Sciatic nerve (tissue), 2 donors: ENCODE measurements around the gene DUSP8. TPM values are rescaled to one million over a fixed set of nuclear protein-coding genes. Genes with fewer than 3 reads are reported as not detected.
"Not testable (repeated sequence)": the region's sequence is repeated elsewhere in the genome, so short reads cannot be mapped to it uniquely, and the experiment has no call there.

Experiments used
- ATAC-seq: fragments of 200-7000 bp; cut with Tn5 transposase; one replicate; pipeline ENCODE4 v1.9.1; 2020; ENCODE audit warnings: mild to moderate bottlenecking, moderate library complexity
- DNase-seq: peaks from one replicate; pipeline ENCODE4 v3.0.0-alpha.2; 2020; ENCODE audit warnings: low spot score
- intact Hi-C: fragments of 100-400 bp; cut with DNase I; formaldehyde crosslinking; loops from one replicate; pipeline ENCODE4 v1.14.2; 2022
- total RNA-seq: library from RNA; stranded (reverse); fragmentation: NEBNext Ultra II Directional; extraction: Animal tissue kit (Norgen Biotek cat#: 25700); gene quantifications from one replicate; pipeline ENCODE4 v1.2.1, GENCODE V29; 2021
- donor health status: DM: no; HTN: no; CAD: no.
- donor health status: DM: no; HTN: no; CAD: no.

Gene DUSP8
- total RNA-seq, 1 donor from 2014 or later: 8.9 TPM

- intact Hi-C loops: no loop called here
- DNase-seq (no peak), ATAC-seq (no peak)
Measured at GRCh38 chr11:1521382-1522080, 50.5 kb downstream of the DUSP8 start.

DNA sequence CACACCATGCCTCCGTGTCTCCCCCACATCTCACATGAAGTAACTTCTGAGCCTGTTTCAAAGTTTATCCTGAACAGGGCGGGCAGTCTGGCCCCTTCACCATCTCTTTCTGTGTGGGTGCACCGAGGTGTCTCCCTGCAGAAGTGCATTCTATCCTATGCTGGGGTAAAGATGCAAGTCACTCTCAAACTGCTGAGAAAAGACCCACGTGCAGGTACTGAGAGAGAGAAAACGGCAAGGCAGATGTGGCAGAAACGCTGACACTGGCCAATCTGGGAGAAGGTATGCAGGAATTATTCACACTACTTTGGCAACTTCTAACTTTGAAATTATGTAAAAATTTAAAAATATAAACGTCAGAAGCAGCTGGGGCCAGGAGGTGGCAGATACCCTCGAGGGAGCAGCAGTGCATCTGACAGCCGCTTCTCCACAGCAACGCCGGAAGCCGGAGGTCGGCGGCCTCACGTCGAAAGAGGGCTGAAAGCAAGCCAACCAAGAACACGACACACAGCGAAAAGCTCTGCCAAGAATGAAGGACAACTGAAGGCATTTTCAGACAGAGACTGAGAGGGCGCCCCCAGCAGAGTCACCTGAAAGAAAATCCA lies 51.3 kb downstream of the DUSP8 start:
- intact Hi-C loops: no loop called here
- DNase-seq (no peak), ATAC-seq (no peak)

- DNase-seq (no peak), ATAC-seq (no peak)
- intact Hi-C loops: no loop called here
Measured at GRCh38 chr11:1520209-1520662, 51.8 kb downstream of the DUSP8 start.

- DNase-seq (no peak), ATAC-seq (no peak)
Measured at GRCh38 chr11:1519028-1520010, 52.8 kb downstream of the DUSP8 start.

DNA sequence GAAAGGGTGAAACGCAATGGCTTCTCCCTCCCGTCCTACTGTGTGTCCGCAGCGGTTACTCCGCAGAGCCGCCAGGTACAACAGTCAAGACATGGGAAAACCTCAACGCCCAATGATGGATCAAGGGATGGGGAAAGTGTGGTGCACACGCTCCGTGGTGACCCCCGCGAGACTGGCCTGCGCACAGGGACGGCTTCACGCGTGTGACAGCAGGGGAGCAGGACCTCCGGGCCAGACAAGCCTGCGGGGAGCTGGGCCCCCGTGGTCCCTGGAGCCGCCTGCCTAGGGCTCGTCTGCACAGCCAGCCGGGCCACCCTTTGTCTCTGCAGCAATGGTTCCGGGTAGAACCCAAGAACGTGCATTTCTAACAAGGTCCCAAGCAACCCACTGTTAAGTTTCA lies 53.8 kb downstream of the DUSP8 start:
- no peak for ATAC-seq
- DNase-seq: no peak
- intact Hi-C loops: no loop called here

More at GRCh38 chr11:1519028-1520010, 52.8 kb downstream of the DUSP8 start:
- intact Hi-C loops: no loop called here

DNA sequence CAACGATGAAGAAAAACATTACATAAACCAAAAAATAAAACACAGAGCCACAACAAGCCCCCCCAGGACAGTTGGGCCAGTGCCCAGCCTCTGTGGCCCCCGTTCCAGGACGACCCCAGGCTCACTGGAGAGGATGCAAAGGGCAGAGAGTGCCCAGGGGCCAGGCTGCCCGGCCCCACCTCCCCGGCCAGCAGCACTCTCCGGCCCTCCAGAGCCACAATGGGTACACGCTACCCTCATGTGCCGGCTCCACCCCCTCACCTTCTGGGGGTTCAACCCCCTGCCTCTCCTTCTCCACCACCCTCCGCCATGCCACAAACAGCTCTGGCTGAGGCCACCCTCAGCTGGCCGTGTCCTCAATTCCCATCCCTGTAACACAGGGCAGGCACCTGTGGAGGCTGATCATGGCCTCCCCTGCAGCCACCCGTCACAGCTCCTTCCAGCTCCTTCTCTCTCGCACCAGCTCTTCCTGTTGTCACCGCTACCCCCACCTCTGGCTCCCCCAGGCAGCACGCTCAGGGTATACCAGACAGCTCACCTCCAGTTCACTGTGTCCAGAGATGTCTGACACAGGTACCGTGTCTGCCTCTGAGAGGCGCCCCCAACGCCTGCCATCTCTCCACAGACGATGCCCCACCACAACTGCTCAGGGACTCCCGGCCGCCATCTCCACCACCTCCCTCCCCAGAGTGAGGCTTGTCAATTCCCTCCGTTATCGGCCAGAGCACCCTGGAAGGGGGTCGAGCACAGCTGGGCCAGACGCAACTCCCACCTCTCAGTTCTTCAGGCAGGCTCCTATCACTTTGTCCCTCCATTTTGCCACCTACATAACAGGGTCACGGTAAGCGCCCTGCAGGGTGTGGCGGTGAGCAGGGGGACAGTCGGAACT lies 54.7 kb downstream of the DUSP8 start:
- intact Hi-C loops: no loop called here
- ATAC-seq: no peak
- no peak for DNase-seq

GRCh38 chr11:1516273-1517067 lies 55.6 kb downstream of the DUSP8 start:
- intact Hi-C loops: no loop called here
- ATAC-seq (no peak), DNase-seq (no peak)

GRCh38 chr11:1515082-1516060 lies 56.7 kb downstream of the DUSP8 start:
- DNase-seq (peak; percentile 92), ATAC-seq (peak; percentile 94)
- intact Hi-C loops: loop anchor here (2.0 kb wide), 1 partner anchor 313 kb away; no protein-coding TSS in a partner anchor

GRCh38 chr11:1514336-1515061 lies 57.6 kb downstream of the DUSP8 start:
- intact Hi-C loops: loop anchor here (2.0 kb wide), 1 partner anchor 312 kb away; no protein-coding TSS in a partner anchor
- ATAC-seq (peak; percentile 45), DNase-seq (no peak)

DNA sequence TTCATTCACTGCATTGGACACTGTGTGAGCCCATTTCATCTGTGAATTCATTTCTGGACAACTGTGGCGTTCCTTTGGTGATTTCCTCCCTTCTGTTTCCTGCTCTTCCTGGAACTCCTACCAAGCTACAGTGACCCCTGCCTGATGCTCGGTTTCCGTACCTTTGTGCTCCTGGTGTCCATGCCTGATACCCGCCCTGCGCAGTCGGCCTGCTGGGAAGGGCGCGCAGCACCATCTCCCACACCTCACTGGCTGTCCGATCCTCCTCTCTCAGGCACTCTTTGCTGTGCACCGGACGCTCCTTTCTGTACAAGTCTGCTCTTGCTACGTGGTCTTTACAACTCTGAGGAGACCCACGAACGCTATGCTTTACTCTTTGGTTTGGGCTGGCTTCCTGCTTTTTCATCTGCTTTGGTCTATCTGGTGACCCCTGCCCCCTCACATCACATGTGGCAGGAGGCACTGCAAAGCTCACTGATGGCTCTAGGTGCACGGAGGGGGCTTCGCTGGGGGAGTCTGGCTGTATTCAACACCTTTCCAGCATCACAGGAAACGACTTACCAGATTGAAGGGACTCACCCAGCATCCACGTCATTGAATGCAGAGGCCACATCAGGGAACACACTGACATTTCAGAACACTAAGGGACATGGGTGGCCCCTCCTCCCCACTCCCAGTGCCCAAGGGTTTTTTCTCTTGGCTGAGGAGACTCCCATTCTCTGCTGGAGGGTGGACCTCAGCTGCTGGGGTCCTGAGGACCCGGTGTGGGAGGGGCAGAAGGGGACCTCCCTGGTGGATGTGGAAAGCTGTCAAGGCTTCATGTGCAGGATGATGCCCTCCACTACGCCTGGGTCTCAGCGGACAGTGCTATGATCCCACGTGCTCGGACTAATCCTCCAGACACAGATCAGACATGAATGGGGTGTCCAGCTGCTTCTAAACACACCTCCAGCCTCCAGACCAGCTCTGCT lies 58.5 kb downstream of the DUSP8 start:
- ATAC-seq (no peak), DNase-seq (no peak)
- intact Hi-C loops: loop anchor here (2.0 kb wide), 1 partner anchor 311 kb away; no protein-coding TSS in a partner anchor

GRCh38 chr11:1512531-1513258 lies 59.4 kb downstream of the DUSP8 start:
- DNase-seq, ATAC-seq, intact Hi-C loops: not testable (repeated sequence)

DNA sequence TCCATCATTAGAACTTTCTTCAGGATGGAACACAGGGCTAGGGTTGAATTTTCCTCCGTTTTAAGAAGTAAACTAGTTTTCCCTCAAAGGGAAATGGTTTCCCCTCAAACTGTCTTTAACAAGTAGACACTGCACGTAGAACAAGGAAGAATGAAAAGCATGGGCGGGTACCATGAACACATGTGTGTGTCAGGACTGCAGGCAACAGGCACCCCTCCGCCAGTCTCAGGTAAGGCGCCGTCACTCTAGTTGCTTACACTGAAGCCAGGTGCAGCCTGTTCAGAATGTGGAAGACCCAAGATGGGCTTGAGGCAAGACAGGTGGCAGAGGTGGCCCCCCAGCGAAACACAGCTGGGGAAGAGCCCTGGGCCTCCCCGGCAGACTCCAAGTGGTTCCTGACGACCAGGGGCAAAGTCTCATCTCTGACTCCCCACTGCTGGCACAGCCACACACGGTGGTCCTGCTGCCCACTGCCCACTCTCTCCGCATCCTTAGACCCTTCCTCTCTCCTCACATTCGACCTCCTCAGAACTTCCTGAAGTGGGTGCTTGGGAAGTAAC lies 60.1 kb downstream of the DUSP8 start:
- ATAC-seq (no peak), DNase-seq (no peak)
- intact Hi-C loops: no loop called here

DNA sequence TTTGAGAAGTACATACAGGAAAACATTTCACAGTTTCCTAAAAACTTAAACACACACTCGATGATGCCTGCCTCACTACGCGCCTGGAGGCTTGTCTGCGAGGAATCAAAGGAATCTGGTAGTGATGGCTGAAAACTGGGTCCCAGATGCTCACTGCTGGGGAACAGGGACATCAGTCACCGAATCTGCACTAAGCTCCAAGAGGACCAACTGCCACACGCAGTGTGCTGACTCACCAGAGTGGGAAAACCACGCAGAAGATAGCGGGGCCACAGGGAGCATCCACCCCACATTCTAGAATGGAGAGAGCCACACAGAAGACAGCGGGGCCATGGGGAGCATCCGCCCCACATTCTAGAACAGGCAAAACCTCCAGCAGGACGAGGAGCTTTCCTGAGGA lies 61.1 kb downstream of the DUSP8 start:
- intact Hi-C loops: no loop called here
- ATAC-seq: no peak
- DNase-seq: no peak

DNA sequence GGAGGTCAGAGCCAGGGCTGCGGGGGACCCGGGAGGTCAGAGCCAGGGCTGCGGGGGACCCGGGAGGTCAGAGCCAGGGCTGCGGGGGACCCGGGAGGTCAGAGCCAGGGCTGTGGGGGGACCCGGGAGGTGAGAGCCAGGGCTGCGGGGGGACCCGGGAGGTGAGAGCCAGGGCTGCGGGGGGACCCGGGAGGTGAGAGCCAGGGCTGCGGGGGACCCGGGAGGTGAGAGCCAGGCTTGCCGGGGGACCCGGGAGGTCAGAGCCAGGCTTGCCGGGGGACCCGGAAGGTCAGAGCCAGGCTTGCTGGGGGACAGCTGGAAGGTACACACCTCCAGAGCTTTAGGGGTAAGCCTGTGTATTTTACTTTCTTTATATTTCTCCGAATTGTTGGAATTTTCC lies 61.7 kb downstream of the DUSP8 start:
- ATAC-seq, DNase-seq, intact Hi-C loops: not testable (repeated sequence)
